HG02678 (cell line): ENCODE measurements around the gene ARL11.
A peak's percentile ranks its signal among the peaks of the same experiment; 100 is the strongest.
"Not testable (repeated sequence)": the region's sequence is repeated elsewhere in the genome, so short reads cannot be mapped to it uniquely, and the experiment has no call there.

Source experiments
- ATAC-seq: cut with Tn5 transposase; IDR thresholded peaks from one replicate; pipeline ENCODE4 v1.9.1; 2021; ENCODE audit warnings: mild to moderate bottlenecking, moderate library complexity; ENCODE audit not compliant: unreplicated experiment

Gene ARL11

DNA sequence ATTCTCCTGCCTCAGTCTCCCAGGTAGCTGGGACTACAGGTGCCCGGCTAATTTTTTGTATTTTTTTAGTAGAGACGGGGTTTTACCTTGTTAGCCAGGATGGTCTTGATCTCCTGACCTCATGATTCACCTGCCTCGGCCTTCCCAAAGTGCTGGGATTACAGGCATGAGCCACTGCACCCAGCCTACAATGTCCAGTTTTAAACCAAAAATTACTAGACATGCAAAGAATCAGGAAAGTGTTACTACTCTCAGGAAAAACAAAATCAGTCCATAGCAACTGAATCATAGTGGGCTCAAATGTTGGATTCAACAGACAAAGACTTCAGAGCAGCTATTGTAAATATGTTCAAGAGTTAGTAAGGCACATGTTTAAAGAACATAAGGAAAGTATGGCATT, 16.3 kb upstream of the ARL11 start:
- not testable (repeated sequence) for ATAC-seq

DNA sequence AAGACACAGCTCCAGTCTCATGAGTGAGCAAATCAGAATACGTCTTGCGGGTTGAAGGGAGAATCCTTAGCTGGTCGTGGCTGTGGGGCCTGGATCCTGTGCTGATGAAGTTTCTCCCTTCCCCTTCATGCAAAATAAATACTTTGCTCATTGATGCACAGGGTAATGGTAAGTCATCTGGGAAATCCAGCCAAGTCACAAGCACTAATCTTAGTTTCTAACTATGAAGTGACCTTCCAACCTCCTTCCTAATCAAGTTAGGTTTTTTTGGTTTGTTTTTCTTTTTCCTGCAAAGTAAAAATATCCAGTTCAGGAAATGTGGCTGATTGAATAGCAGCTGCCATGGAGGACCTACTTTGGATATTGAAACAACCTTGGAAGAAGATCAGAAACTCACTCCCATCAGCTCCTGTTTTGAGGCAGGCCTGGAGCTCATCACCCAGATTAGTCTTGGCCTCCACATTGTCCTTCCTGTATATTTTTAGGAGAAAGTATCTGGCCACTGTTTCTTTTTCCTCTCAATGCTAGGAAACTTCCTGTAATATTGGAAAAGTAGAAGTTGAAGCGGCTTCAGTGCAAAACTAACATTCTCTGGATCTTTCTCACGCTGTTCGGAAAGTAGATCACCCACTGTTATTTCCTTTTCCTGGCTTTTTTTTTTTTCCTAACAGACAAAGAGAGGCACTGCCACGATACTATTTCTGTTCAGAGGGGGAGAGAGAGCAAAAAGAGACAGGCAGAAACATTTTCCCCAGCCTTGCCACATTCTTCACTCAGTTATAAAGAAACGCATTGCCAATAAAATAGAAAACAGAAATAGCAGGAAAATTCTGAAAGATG, 12.3 kb upstream of the ARL11 start:
- no peak for ATAC-seq

DNA sequence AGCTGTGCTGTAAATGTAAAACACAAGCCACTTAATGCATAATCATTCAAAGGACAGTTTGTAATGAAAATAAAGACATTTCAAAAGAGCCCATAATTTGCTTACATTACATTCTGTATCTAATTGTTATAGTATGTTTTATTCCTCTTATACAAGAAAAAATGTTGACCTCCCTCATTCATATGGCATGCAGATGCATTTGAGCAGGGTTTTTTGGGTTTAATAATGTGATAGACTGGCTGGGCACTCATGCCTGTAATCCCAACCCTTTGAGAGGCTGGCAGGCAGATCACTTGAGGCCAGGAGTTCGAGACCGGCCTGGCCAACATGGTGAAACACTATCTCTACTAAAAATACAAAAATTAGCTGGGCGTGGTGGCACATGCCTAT, 11.6 kb upstream of the ARL11 start:
- ATAC-seq, result no peak

DNA sequence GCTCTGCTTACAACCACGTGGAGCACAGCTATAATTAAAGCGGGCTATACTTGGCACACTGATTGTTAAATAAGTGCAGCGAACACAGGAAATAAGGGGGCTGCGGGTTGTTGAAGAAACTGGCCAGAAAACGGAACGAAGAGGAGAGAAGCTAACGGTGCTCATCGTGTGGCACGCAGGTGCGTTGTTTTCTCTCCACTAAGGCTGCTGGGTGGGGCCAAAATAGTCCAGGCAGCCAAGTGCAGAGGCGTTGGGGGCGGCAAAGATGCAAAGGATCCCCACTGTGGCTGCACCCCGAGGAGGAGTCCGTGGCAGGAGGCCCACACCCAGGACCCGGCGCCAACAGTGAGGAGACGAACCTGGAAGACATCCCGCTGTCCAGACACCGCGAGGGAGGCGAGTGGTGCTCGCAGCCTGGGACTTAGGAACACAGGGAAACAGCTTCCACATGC, 8.1 kb upstream of the ARL11 start:
- peak; percentile 77 for ATAC-seq

DNA sequence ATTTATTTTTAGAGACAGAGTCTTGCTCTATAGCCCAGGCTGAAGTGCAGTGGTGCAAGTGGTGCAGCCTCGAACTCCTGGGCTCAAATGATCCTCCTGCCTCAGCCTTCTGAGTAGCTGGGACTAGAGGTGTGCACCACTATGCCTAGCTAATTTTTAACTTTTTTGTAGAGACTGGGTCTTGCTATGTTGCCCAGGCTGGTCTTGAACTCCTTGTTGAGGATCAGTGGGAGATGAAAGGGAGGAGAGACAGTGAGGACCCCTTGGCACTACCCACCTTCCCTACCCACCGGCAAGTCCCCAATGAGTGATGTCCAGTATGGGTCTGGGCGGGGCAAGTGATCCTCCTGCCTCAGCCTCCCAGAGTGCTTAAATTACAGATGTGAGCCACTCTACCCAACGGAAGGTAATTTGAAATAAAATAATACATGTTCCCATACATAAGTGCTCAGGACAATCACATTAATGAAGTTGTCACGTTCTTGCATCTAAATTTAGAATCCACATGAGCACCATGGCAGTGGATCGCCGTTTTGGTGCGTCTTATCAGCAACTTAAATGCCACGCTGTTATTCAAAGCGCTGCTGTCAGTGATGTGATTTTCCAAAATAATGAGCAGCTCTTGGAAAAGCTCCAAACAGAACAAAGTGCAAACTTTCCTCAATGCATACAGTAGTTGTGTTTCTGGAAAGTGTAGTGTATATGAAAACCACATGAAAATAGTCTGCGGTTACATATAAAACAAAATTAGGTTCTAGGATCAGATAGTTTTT, 5.9 kb upstream of the ARL11 start:
- no peak for ATAC-seq

DNA sequence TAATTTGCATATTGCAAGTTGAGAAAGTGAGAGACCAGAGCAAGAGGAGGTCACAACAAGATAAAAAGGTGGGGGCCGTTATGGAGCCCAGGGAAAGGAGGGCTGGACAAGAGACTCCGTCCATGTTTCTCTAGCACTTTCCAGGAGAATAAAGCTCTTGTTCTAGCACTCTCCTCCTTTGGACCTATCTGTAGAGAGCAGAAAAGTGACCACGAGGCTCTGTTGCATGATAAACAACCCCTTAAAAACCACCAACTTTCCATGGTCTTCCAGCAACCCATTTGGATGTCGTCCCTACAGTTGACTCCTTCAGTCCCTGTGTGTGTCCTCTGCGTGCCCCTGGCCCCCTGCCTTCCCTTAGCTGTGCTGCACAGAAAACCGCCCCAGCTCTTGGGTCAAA, 4.1 kb upstream of the ARL11 start:
- ATAC-seq, result no peak

DNA sequence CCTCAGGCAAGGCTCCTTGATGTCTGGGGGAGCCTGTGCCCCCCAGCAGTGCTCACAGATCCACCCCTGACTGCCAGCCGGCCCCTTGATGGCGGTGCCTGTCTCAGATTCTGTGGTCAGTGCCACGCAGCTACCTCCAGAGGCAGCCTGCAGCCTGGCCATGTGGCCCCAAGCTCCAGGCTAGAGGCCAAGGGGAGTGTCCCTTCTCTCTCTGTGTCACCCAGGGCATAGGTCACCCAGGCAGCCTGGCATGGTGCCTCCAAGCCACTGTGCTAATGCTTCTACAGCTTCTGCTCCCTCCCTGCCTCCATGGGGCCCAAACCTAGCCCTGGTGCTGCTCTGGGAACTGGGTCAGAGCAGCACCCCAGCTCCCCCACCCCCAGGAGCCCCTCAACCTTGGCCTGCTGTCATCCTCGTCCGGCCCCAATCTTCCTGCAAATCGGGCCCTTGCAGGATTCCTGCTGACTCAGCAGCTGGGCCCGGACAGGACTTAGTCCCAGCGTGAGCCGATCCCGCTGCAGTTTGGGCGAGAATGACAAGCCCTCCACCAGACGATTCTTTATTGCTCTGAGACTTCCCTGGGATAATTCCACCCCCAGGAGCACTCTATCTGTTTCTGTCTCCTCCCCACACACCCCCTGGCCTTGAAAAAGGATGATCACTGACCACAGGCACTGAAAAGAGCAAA, 2.8 kb upstream of the ARL11 start:
- no peak for ATAC-seq

DNA sequence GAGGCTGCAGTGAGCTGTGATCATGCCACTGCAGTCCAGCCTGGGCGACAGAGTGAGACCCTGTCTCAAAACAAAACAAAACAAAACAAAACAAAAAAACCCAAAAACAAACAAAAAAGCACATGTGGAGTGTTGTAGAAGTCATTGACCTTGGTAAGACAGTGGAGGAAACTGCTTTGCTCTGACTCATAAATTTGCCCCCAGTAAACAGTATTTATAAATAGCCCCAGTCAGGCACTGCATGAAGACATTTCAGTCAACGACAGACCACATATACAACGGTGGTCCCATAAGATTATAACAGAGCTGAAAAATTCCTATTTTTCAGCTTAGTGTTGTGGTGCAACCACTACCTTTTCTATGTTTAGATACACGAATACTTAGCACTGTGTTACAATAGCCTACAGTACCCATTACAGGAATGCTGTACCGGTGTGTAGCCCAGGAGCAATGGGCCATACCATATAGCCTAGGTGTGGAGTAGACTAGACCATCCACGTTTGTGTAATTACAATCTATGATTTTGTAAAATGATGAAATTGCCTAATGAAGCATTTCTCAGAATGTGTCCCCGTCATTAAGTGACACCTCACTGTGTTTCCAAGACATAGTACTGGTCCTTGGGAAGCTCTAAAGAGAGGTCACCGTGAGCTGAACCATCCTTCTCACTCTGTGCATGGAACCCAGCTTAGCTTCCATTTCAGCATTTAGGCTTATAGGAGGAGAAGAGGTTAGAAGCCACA, 1.1 kb downstream of the ARL11 start:
- no peak for ATAC-seq

DNA sequence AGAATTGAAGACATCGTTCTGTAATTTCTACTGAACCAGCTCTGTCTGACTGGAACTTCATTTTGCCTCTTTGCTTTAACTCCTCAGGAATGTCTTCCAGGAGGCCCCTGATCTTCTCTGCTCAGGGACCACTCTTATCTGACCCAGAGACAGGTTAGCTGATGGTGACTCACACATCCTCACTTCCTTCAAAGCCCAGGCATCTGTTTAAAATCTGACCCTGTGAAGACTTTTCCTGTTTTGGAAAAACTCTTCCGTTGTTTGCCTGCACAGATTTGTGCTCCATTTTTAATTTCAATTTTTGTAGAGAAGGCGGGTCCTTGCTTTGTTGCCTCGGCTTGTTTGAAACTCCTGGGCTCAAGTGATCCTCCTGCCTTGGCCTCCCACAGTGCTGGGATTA, 1.6 kb downstream of the ARL11 start:
- no peak for ATAC-seq

DNA sequence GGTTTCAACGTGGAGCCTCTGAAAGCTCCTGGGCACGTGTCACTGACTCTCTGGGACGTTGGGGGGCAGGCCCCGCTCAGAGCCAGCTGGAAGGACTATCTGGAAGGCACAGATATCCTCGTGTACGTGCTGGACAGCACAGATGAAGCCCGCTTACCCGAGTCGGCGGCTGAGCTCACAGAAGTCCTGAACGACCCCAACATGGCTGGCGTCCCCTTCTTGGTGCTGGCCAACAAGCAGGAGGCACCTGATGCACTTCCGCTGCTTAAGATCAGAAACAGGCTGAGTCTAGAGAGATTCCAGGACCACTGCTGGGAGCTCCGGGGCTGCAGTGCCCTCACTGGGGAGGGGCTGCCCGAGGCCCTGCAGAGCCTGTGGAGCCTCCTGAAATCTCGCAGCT, 2.3 kb downstream of the ARL11 start:
- no peak for ATAC-seq

DNA sequence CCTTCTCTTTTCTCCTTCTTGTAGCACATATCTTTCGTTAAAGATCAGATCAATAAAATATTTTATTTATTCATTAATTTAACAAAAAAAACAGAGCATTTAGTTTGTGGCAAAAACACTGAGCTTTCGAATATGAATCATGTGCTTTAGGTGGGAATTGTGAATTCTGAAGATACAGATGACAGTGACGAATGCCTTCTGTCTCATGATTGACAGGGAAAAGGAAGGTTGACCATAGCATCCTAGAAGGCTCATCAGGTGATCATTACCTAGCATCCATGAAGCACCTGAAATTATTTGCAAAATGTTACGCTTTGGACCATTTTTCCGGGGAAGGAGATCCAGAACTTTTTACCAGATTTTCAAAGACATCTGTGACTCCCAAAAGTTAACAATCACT, 3.8 kb downstream of the ARL11 start:
- no peak for ATAC-seq

DNA sequence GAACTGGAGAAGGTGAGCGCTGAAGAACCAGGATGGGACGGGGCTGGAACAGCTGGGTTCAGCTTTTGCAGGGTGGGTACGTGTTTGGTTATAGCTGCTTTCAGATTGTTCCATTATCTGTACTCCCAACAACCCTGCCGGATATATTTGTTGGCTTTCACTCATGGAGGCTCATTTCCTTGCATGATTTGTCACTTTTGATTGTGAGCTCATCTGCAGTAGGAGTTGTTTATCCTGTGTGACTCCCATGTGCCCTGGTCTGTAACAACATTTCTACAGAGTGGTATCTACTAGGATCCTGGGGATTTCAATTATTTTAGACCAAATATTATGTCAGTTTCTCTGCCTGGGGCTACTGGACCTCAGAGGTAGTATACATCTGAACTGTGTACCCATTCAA, 5.4 kb downstream of the ARL11 start:
- ATAC-seq, result no peak

DNA sequence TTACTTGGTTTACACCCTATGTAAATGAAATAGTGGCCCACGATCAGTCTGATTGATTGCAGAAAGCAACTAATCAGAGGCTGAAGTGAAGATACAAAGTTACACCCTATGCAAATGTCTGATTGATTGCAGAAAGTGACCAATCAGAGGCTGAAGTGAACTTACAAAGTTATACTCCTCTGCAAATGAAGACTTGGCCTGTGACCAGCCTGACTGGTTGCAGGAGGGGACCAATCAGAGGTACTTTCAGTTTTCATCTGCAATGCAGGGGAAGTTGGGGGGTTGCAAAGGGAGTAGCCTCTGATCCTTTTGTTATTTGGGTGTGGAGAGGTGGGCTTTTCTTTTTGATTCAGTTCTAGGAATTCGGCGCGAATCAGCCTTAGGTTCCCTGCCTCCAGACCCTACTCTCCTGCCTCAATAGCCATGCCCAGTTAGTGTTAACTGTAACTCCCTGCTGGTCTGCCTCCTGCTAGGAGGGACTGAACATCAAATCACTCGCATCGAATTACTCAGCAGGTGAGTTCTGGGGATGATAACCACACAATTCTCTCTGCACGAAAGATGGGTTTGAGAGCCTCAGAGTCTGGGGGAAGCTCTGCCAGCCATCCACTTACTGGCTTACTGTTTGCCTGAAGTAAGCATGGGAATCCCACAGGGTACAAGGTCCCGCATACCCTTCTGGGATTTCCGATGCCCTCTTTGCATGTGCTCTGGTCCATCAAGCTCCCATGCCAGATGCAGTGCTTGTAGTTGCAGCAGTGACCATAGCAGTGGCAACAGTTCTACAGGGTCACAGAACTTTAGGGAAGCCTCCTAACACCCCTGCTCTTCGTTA, 7.5 kb downstream of the ARL11 start:
- peak; percentile 72 for ATAC-seq

DNA sequence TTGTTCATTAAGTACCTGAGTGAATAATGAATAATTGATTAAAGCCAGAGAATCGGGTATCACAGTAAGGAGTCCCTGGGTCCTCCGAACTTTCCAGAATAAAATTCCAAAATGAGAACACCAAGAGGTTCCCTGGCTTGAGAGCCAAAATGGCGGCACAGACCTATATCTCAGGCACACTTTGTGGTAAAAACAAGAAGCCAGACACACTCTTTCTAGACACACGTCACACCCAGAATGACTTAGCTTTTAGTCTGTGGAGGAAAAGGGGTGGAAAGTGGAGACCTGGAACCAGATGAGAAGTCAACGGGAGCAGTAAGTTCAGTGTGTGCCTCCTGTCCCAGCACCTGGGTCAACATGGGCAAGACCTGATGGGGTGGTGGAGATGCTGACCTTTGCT, 8.4 kb downstream of the ARL11 start:
- ATAC-seq, result no peak

DNA sequence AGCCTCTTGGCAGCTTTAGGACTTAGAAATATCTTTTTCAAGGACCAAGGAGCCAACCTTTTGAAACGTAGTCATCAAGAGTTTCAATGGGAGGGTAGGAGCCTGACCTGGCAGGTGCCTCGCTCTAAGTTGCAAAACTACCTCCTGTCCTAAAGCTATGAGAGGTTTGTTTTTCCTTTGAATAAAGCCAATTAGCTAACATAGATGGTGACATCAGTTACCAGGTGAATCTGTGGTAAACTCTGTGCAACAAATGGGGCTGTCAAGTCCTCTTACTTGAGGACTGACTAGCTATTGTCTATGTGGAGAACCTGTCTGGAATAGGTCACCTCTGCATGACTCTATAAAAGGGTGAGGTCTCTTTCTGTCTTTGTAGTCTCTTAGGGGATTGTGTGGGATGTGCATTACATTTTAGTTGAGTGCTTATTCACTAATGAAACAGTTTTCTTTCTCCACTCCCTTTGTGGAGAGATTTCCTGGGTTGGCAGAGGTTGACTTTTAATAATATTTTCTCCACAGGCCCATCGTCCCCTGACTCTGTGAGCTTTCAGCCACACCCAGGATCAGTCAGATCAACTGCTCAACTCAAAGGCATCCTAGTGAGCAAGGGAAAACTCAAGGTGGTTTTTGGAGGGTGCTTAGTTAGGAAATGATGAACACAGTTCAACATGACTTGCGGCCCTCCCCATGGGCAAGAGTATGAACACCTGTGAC, 9.9 kb downstream of the ARL11 start:
- ATAC-seq, result no peak

DNA sequence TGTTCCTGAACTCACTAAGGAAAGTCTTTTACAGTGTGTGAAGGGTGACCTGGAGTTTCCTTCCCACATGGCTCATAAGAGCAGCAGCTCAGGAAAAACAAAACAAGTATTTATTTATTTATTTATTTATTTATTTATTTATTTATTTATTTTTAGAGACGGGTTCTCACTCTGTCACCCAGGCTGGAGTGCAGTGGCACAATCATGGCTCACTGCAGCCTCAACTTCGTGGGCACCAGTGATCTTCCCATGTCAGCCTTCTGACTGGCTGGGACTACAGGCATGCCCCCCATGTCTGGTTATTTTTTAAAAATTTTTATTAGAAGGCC, 10.4 kb downstream of the ARL11 start:
- ATAC-seq, result no peak

DNA sequence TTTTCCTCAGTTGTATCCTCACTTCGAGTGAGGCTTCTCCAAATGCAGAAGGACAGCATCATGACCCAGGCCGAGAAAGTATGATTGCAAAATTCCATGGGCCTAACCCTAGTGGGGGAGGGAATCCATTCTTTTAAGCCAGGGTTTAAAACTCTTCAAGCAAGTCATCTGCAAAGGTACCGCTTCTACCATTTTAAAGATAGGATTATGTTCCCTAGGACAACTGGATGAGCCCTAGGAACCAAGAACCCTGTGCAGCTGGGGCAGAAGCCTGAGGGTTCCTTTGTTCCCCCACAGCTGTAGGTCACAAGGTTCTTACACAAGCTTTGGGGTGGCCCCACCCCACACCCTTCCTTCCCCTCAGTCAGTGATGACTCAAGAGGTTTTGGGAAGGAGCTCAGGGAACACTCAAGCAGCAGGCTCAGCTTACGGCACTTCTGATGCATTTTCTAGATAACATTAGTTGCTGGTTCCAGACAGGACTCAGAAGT, 13.5 kb downstream of the ARL11 start:
- ATAC-seq, result no peak

DNA sequence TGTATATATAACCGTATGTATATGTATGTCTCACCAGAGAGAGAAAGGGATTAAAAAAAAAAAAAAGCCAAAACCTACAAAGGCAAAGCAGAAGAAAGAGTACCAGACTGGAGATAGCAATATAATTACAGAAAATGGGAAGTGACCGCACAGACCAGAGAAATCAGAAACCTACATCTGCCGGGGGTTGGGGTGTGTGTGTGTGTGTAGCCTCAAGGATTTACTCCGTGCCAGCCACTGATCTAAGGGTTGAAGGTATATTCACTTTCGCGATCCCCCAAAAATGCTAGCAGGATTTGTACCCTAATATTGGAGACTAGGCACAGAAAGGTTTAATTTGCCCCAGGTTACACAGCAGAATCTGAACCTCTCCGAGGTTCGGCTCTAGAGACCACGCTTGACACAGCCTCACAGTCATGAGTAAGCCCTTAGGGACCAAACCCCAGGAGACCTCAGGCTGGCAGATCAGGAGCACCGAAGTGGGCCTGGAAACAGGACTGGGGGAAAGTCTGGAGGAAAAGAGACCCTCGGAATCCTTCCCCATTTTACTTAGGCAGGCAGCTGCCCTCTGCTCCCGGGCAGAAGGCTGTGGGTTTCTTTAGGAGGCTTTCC, 14.8 kb downstream of the ARL11 start:
- ATAC-seq, result peak; percentile 50

DNA sequence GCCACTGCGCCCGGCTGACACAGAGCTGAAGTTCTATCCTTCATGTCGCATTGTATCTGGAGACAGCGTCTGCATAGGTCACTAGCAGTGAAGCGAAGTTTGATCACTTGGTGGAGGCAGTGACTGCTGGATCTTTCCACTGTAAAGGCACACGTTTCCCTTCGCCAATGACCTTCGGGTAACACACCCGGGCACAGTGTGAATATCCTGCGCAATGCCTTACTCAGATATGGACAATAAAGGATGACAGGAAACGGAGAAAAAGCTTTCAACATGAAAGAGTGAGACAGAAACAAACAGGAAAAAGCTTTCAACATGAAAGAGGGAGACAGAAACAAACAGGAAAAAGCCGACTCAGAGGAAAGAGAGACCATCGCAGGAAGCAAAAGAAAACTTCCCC, 17.1 kb downstream of the ARL11 start:
- no peak for ATAC-seq
